HCT116 (cell line): ENCODE results near the gene RFX1. TPM values are rescaled to one million over a fixed set of nuclear protein-coding genes. Genes with fewer than 3 reads are reported as not detected.
"Not testable (repeated sequence)": the region's sequence is repeated elsewhere in the genome, so short reads cannot be mapped to it uniquely, and the experiment has no call there.

ENCODE experiments used
- ATAC-seq: fragments of 200-7000 bp; cut with Tn5 transposase; 2 replicates; pipeline ENCODE4 v1.9.1; 2020; ENCODE audit warnings: mild to moderate bottlenecking, moderate library complexity
- BruUV-seq: library from RNA; stranded (reverse); fragments of 400-500 nt; replicated peaks from 2 replicates; lab custom pipeline; 2021; lab: Mats Ljungman, UMichigan
- CTCF ChIA-PET: fragments of 300-600 bp; sonication (Branson Sonifier 250); formaldehyde crosslinking; loops from one replicate; lab custom pipeline; 2021; ENCODE audit warnings: antibody characterized with exemption; lab: Charles Lee
- POLR2A ChIA-PET: fragments of 300-600, 350-600 bp; sonication (Branson Sonifier 250); formaldehyde crosslinking; loops from one replicate; lab custom pipeline; 2021; ENCODE audit warnings: antibody characterized with exemption; lab: Charles Lee
- RAD21 ChIA-PET, 2 experiments: fragments of 300-600 bp; sonication (Branson Sonifier 250); formaldehyde crosslinking; loops; one replicate each; lab custom pipeline; 2023; ENCODE audit warnings: low total read pairs in 2 of 2; ENCODE audit not compliant: uncharacterized antibody in 2 of 2, unreplicated experiment in 2 of 2, low non-redundant PET in 1 of 2; lab: Charles Lee
- DNase-seq: peaks from one replicate; pipeline ENCODE4 v3.0.0-alpha.2; 2010; ENCODE audit warnings: low read depth, low spot score
- H2AFZ ChIP-seq: fragments of 200-600 bp; shearing (Covaris generic), sonication (generic); 2 replicates; pipeline ENCODE4 v1.6.1; 2017; ENCODE audit warnings: low read depth, mixed run types, mixed read lengths, antibody characterized with exemption, low read length; ENCODE audit not compliant: poor library complexity, severe bottlenecking
- H3K27ac ChIP-seq: 2 replicates; pipeline ENCODE4 v1.5.1; 2012; ENCODE audit warnings: low read depth, low read length
- H3K27me3 ChIP-seq: fragments of 200-600 bp; sonication (generic); 2 replicates; pipeline ENCODE4 v1.6.1; 2016; ENCODE audit warnings: mixed run types, low read length, mixed read lengths; ENCODE audit not compliant: insufficient read depth
- H3K36me3 ChIP-seq, 2 experiments: fragments of 200-500 bp in 1 of 2; fragments of 200-600 bp in 1 of 2; sonication (Bioruptor generic) in 1 of 2; sonication (generic) in 1 of 2; 2 replicates each; pipeline versions ENCODE4 v1.5.1 to v1.6.1; 2014 to 2016; ENCODE audit warnings: low read length in 2 of 2, inconsistent platforms in 1 of 2, mixed read lengths in 1 of 2, mixed run types in 1 of 2; ENCODE audit not compliant: insufficient read depth in 2 of 2, control insufficient read depth in 1 of 2
- H3K4me1 ChIP-seq, 2 experiments: fragments of 200-600 bp in 1 of 2; sonication (generic) in 1 of 2; 2 replicates each; pipeline versions ENCODE4 v1.5.1 to v1.6.1; 2012 to 2017; ENCODE audit warnings: low read length in 2 of 2, inconsistent platforms in 1 of 2, mild to moderate bottlenecking in 1 of 2, mixed read lengths in 1 of 2, mixed run types in 1 of 2, moderate library complexity in 1 of 2; ENCODE audit not compliant: insufficient read depth in 2 of 2, control insufficient read depth in 1 of 2
- H3K4me2 ChIP-seq: fragments of 200-600 bp; sonication (generic); 2 replicates; pipeline ENCODE4 v1.6.1; 2017; ENCODE audit warnings: mixed run types, low read length, mixed read lengths
- H3K4me3 ChIP-seq, 2 experiments: fragments of 200-600 bp in 1 of 2; sonication (generic) in 1 of 2; replicated peaks in 1 of 2; 2 replicates each; pipeline ENCODE4 v1.5.1; 2011 to 2016; ENCODE audit warnings: low read length in 2 of 2, control low read depth in 1 of 2, low read depth in 1 of 2, mild to moderate bottlenecking in 1 of 2, mixed read lengths in 1 of 2, mixed run types in 1 of 2
- H3K79me2 ChIP-seq: fragments of 200-600 bp; sonication (generic); 2 replicates; pipeline ENCODE4 v1.6.1; 2017; ENCODE audit warnings: mild to moderate bottlenecking, mixed run types, low read length, moderate library complexity, mixed read lengths; ENCODE audit not compliant: insufficient read depth
- H3K9ac ChIP-seq: fragments of 200-600 bp; sonication (generic); 2 replicates; pipeline ENCODE4 v1.6.1; 2016; ENCODE audit warnings: low read length, mixed read lengths
- H3K9me2 ChIP-seq: fragments of 200-600 bp; sonication (generic), shearing (Covaris generic); 2 replicates; pipeline ENCODE4 v1.6.1; 2017; ENCODE audit warnings: mixed run types, mild to moderate bottlenecking, moderate library complexity; ENCODE audit not compliant: insufficient read depth
- H3K9me3 ChIP-seq, 2 experiments: fragments of 200-500 bp in 1 of 2; fragments of 200-600 bp in 1 of 2; sonication (Bioruptor generic) in 1 of 2; sonication (generic) in 1 of 2; 2 replicates each; pipeline ENCODE4 v1.6.1; 2014 to 2017; ENCODE audit warnings: low read length in 2 of 2, mixed read lengths in 2 of 2, inconsistent platforms in 1 of 2, low read depth in 1 of 2, mild to moderate bottlenecking in 1 of 2, mixed run types in 1 of 2, moderate library complexity in 1 of 2; ENCODE audit not compliant: control insufficient read depth in 1 of 2, insufficient read depth in 1 of 2
- H4K20me1 ChIP-seq: fragments of 200-600 bp; sonication (generic), shearing (Covaris generic); 2 replicates; pipeline ENCODE4 v1.6.1; 2017; ENCODE audit warnings: mixed run types, mild to moderate bottlenecking, moderate library complexity; ENCODE audit not compliant: insufficient read depth
- ELF1 ChIP-seq: IDR thresholded peaks from 2 replicates; pipeline ENCODE4 v1.6.1; 2012; ENCODE audit warnings: low read depth, borderline replicate concordance
- POLR2A ChIP-seq: IDR thresholded peaks from 2 replicates; pipeline ENCODE4 v1.7.0; 2011; ENCODE audit warnings: borderline replicate concordance; ENCODE audit not compliant: insufficient read depth, insufficient read length; ENCODE audit errors: extremely low read depth
- SP1 ChIP-seq: IDR thresholded peaks from 2 replicates; pipeline ENCODE4 v1.6.1; 2012; ENCODE audit warnings: low read depth
- TCF7L2 ChIP-seq: IDR thresholded peaks from 2 replicates; pipeline ENCODE4 v1.7.0; 2011; ENCODE audit warnings: borderline replicate concordance, inconsistent platforms; ENCODE audit not compliant: insufficient read depth, insufficient read length; ENCODE audit errors: extremely low read depth
- YY1 ChIP-seq: IDR thresholded peaks from 2 replicates; pipeline ENCODE4 v1.6.1; 2011; ENCODE audit warnings: low read length, low read depth, moderate library complexity, mild to moderate bottlenecking; ENCODE audit not compliant: insufficient replicate concordance; ENCODE audit errors: extremely low read depth
- ZNF274 ChIP-seq: fragments of 200-500 bp; sonication (Bioruptor generic); IDR thresholded peaks from 2 replicates; pipeline ENCODE4 v1.6.1; 2014; ENCODE audit warnings: mild to moderate bottlenecking, low read depth, low read length, inconsistent platforms
- intact Hi-C: fragments of 100-400 bp; cut with micrococcal nuclease; formaldehyde crosslinking; loops from 2 replicates; pipeline ENCODE4 v1.10.0; 2022
- total RNA-seq: library from RNA; stranded (reverse); gene quantifications from one replicate; pipeline ENCODE4 v1.2.1, GENCODE V29; 2021; ENCODE audit not compliant: unreplicated experiment
- TF ChIP-seq, protein P1 (sequence below): IDR thresholded peaks from 2 replicates; pipeline ENCODE4 v1.6.1; 2011; ENCODE audit warnings: mild to moderate bottlenecking, low read length, moderate library complexity; ENCODE audit not compliant: insufficient replicate concordance; ENCODE audit errors: extremely low read depth

RFX1 gene
- total RNA-seq, 1 experiment from 2014 or later, result 16.3 TPM

DNA sequence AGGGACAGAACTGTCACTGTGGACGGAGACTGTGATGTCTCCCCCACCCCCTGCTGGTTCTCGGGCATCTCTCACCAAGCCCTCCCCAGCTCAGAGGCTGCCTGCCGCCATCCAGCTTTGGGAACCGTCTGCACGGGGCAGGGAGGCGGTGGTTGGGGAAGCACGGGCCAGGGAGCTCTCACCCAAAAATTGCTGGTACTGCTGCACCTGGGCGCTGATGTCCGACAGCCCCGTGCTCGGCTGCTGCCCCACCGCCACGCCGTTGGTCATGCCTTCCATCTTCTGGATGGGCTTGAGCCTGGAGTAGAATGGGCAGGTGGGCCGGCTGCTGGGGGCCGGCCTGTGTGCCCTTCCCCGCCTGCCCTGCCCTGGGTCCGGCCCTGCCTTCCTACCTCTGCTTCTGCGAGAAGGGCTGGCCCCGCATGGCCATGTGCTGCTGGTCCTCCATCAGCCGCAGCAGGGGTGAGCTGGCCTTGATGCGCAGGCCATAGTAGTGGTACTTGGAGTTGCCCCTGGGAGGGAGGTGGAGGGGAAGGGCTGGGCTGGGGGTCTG, 37.7 kb downstream of the RFX1 start:
- H3K4me2 ChIP-seq, result no peak overlapping the region
- no peak overlapping the region for H3K9ac ChIP-seq
- no peak overlapping the region for H3K4me3 ChIP-seq
- H2AFZ ChIP-seq, result no peak overlapping the region
- TF ChIP-seq SP1 (no peak), ELF1 (no peak), POLR2A (no peak), TCF7L2 (no peak), ZNF274 (no peak), YY1 (no peak)
- TF ChIP-seq, protein P1, sequence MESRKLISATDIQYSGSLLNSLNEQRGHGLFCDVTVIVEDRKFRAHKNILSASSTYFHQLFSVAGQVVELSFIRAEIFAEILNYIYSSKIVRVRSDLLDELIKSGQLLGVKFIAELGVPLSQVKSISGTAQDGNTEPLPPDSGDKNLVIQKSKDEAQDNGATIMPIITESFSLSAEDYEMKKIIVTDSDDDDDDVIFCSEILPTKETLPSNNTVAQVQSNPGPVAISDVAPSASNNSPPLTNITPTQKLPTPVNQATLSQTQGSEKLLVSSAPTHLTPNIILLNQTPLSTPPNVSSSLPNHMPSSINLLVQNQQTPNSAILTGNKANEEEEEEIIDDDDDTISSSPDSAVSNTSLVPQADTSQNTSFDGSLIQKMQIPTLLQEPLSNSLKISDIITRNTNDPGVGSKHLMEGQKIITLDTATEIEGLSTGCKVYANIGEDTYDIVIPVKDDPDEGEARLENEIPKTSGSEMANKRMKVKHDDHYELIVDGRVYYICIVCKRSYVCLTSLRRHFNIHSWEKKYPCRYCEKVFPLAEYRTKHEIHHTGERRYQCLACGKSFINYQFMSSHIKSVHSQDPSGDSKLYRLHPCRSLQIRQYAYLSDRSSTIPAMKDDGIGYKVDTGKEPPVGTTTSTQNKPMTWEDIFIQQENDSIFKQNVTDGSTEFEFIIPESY, result no peak
- DNase-seq (no peak), ATAC-seq (no peak)
- H3K27ac ChIP-seq, result no peak overlapping the region
- no peaks in the 10 kb centered on the region for H3K27me3 ChIP-seq
- CTCF ChIA-PET, result no interaction called here
- RAD21 ChIA-PET, result no interaction called here
- H3K79me2 ChIP-seq, result no peaks in the 10 kb centered on the region
- H4K20me1 ChIP-seq, result no peaks in the 10 kb centered on the region
- no TSS peak for BruUV-seq
- H3K36me3 ChIP-seq, result peaks cover 0 to 4% of the 10 kb centered on the region in 2 experiments; a peak in 2 of 4 replicates
- no peaks in the 10 kb centered on the region for H3K9me3 ChIP-seq
- H3K9me2 ChIP-seq, result no peaks in the 10 kb centered on the region
- intact Hi-C loops, result no loop called here
- no peaks in the 10 kb centered on the region for H3K4me1 ChIP-seq
- POLR2A ChIA-PET, result no interaction called here

DNA sequence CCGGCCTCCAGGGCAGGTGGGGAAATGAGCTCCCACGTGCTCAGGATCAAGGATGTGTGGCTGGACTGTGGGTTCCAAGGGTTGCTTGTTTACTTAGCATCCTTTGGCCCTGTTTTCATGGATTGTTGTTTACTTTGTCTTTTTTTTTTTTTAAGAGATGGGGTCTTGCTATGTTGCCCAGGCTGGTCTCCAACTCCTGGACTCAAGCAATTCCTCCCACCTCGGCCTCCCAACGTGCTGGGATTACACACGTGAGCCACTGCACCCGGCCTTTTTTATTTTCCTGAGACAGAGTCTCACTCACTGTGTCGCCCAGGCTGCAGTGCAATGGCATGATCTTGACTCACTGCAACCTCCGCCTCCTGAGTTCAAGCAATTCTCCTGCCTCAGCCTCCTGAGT, 38.9 kb downstream of the RFX1 start:
- not testable (repeated sequence) for ATAC-seq

More for the DNA sequence above, 38.9 kb downstream of the RFX1 start:
- CTCF ChIA-PET, POLR2A ChIA-PET, H3K27ac ChIP-seq, DNase-seq, H3K27me3 ChIP-seq, H3K9me2 ChIP-seq, RAD21 ChIA-PET, H2AFZ ChIP-seq, H3K4me2 ChIP-seq, H3K36me3 ChIP-seq, H3K4me3 ChIP-seq, intact Hi-C loops, BruUV-seq, H3K79me2 ChIP-seq, H4K20me1 ChIP-seq, H3K9me3 ChIP-seq, H3K4me1 ChIP-seq, H3K9ac ChIP-seq: not testable (repeated sequence)
